Stomach (tissue), 4 donors: ENCODE measurements around the gene LRCH3.

Experiments
- EP300 ChIP-seq: sonication (generic); formaldehyde crosslinking; IDR thresholded peaks from one replicate; pipeline ENCODE4 v1.6.1; 2017; ENCODE audit warnings: antibody characterized with exemption
- POLR2A ChIP-seq, 4 donors: fragments of 450-650 bp; IDR thresholded peaks; one replicate each; pipeline ENCODE4 v1.6.1; 2016; ENCODE audit warnings: antibody characterized with exemption in 4 of 4, control low read depth in 2 of 4, mild to moderate bottlenecking in 1 of 4, moderate library complexity in 1 of 4
- TF ChIP-seq, protein P1 (sequence below), 7 experiments: fragments of 450-650 bp in 4 of 7; fragments of 200-600 bp in 3 of 7; sonication (generic) in 3 of 7; IDR thresholded peaks; one replicate each; pipeline ENCODE4 v1.5.1; 2016 to 2019; ENCODE audit warnings: antibody characterized with exemption in 7 of 7, control low read depth in 2 of 7, mild to moderate bottlenecking in 1 of 7

GRCh38 chr3:197753263-197753662 lies 37.8 kb upstream of the LRCH3 start:
- no peak for TF ChIP-seq POLR2A (IDR thresholded peaks at IDR 0.05)
- TF ChIP-seq, protein P1, sequence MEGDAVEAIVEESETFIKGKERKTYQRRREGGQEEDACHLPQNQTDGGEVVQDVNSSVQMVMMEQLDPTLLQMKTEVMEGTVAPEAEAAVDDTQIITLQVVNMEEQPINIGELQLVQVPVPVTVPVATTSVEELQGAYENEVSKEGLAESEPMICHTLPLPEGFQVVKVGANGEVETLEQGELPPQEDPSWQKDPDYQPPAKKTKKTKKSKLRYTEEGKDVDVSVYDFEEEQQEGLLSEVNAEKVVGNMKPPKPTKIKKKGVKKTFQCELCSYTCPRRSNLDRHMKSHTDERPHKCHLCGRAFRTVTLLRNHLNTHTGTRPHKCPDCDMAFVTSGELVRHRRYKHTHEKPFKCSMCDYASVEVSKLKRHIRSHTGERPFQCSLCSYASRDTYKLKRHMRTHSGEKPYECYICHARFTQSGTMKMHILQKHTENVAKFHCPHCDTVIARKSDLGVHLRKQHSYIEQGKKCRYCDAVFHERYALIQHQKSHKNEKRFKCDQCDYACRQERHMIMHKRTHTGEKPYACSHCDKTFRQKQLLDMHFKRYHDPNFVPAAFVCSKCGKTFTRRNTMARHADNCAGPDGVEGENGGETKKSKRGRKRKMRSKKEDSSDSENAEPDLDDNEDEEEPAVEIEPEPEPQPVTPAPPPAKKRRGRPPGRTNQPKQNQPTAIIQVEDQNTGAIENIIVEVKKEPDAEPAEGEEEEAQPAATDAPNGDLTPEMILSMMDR (IDR thresholded peaks at IDR 0.05), result peak in 1 of 7 experiments; percentile 14
- no peak for TF ChIP-seq EP300
